Hepatocyte (in vitro differentiated cells): ENCODE measurements around the gene VAV2.

ENCODE experiments used
- EZH2 ChIP-seq: fragments of 200-600 bp; sonication (generic); IDR thresholded peaks from 2 replicates; pipeline ENCODE4 v1.6.1; 2016; ENCODE audit warnings: antibody characterized with exemption, mild to moderate bottlenecking, borderline replicate concordance
- EZH2phosphoT487 ChIP-seq: fragments of 200-600 bp; sonication (generic); IDR thresholded peaks from one replicate; pipeline ENCODE4 v1.6.1; 2018; ENCODE audit warnings: antibody characterized with exemption, mild to moderate bottlenecking, low read depth, moderate library complexity; ENCODE audit not compliant: unreplicated experiment, severe bottlenecking
- TF ChIP-seq, protein P1 (sequence below): fragments of 200-600 bp; sonication (generic); IDR thresholded peaks from 2 replicates; pipeline ENCODE4 v1.5.1; 2016; ENCODE audit warnings: antibody characterized with exemption, mild to moderate bottlenecking; ENCODE audit not compliant: poor library complexity

DNA sequence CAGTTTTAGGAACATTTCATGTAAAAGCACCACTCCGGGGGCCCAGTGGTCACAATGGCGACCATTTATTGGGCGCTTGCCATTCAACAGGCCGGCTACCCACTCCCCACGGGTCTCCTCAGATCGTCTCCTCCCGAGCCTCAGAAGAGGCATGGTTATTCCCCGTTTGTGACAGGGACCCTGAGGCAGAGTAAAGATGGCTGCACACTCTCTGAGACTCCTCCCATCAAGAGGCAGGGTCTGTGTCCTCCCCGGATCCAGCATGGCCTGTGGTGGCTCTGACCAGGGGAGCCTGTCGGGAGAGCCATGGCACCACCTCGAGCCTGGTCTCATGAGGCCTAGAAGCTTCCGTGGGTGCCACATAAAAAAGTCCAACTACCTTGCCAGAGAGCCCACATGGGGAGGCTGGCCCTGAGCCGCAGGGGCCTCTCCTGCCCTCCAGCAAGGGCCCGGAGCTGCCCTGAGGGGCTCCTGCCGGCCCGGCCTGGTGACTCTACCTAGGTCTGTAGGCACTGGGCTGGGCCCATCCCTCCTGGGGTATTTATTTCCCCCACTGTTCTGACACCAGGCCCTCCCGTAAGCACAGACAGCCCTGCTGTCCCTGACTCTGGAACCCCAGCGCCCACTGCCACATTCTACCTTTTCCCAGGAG lies 90.8 kb downstream of the VAV2 start:
- TF ChIP-seq EZH2 (no peak), EZH2phosphoT487 (no peak)
- TF ChIP-seq, protein P1, sequence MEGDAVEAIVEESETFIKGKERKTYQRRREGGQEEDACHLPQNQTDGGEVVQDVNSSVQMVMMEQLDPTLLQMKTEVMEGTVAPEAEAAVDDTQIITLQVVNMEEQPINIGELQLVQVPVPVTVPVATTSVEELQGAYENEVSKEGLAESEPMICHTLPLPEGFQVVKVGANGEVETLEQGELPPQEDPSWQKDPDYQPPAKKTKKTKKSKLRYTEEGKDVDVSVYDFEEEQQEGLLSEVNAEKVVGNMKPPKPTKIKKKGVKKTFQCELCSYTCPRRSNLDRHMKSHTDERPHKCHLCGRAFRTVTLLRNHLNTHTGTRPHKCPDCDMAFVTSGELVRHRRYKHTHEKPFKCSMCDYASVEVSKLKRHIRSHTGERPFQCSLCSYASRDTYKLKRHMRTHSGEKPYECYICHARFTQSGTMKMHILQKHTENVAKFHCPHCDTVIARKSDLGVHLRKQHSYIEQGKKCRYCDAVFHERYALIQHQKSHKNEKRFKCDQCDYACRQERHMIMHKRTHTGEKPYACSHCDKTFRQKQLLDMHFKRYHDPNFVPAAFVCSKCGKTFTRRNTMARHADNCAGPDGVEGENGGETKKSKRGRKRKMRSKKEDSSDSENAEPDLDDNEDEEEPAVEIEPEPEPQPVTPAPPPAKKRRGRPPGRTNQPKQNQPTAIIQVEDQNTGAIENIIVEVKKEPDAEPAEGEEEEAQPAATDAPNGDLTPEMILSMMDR = no peak
